Measurements from ENCODE around the gene ZSCAN22. TPM values are rescaled to one million over a fixed set of nuclear protein-coding genes. Genes with fewer than 3 reads are reported as not detected.

The ZSCAN22 gene
- total RNA-seq, 1 experiment from 2014 or later, result 4.0 TPM

DNA sequence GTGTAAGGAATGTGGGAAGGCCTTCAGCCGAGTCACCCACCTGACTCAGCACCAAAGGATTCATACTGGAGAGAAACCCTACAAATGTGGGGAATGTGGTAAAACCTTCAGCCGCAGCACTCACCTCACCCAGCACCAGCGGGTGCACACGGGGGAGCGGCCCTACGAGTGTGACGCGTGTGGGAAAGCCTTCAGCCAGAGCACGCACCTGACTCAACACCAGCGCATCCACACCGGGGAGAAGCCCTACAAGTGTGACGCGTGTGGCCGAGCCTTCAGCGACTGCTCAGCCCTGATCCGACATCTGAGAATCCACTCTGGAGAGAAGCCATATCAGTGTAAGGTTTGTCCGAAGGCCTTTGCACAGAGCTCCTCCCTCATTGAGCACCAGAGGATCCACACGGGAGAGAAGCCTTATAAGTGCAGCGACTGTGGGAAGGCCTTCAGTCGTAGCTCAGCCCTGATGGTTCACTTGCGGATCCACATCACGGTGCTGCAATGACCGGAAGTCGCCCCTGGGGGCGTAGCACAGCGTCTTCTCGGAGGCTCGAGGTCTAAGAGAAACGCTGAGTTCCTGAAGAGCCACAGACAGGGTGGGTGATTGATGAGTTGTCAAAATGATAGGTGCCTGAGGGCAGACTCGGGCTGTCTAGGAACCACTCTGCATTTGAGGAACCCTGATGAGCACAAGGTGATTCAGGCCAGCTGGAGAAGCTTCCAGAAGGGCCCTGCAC is 12.2 kb downstream of the ZSCAN22 start:
- H2AFZ ChIP-seq (ENCODE audit: low read length), result no peak overlapping the region
- H3K4me2 ChIP-seq (ENCODE audit: low read length), result no peak overlapping the region
- BruUV-seq (replicated peaks), result no TSS peak
- H3K27me3 ChIP-seq (ENCODE audit: low read length), result no peaks in the 10 kb centered on the region
- H3K4me1 ChIP-seq (ENCODE audit: insufficient read depth, low read length), result no peaks in the 10 kb centered on the region
- H3K27ac ChIP-seq (ENCODE audit: low read length), result no peak overlapping the region
- no peaks in the 10 kb centered on the region for H4K20me1 ChIP-seq (ENCODE audit: low read length)
- DNase-seq (peak; percentile 38), ATAC-seq (no peak; the same call in 1 of the 2 replicates)
- no peaks in the 10 kb centered on the region for H3K79me2 ChIP-seq (ENCODE audit: low read length)
- TF ChIP-seq EZH2 (IDR thresholded peaks at IDR 0.05; ENCODE audit: low read length, unreplicated experiment) (no peak), EZH2phosphoT487 (IDR thresholded peaks at IDR 0.05; ENCODE audit: borderline replicate concordance, low read length) (no peak)
- TF ChIP-seq, protein P1, sequence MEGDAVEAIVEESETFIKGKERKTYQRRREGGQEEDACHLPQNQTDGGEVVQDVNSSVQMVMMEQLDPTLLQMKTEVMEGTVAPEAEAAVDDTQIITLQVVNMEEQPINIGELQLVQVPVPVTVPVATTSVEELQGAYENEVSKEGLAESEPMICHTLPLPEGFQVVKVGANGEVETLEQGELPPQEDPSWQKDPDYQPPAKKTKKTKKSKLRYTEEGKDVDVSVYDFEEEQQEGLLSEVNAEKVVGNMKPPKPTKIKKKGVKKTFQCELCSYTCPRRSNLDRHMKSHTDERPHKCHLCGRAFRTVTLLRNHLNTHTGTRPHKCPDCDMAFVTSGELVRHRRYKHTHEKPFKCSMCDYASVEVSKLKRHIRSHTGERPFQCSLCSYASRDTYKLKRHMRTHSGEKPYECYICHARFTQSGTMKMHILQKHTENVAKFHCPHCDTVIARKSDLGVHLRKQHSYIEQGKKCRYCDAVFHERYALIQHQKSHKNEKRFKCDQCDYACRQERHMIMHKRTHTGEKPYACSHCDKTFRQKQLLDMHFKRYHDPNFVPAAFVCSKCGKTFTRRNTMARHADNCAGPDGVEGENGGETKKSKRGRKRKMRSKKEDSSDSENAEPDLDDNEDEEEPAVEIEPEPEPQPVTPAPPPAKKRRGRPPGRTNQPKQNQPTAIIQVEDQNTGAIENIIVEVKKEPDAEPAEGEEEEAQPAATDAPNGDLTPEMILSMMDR (conservative IDR thresholded peaks at IDR 0.05; ENCODE audit: low read depth, low read length), result no peak
- no peaks in the 10 kb centered on the region for H3K9me2 ChIP-seq (replicated peaks; ENCODE audit: low read length)
- ChIA-PET CTCF (no interaction called here), POLR2A (ENCODE audit: unreplicated experiment) (no interaction called here)
- intact Hi-C loops (cut with micrococcal nuclease), result no loop called here
- no peaks in the 10 kb centered on the region for H3F3A ChIP-seq (ENCODE audit: low read length, unreplicated experiment)
- peaks cover 40% of the 10 kb centered on the region for H3K36me3 ChIP-seq (ENCODE audit: low read depth, low read length)
- H3K9ac ChIP-seq (ENCODE audit: low read length), result no peak overlapping the region
- H3K4me3 ChIP-seq (ENCODE audit: low read length), result no peak overlapping the region
- no peaks in the 10 kb centered on the region; the same call in 1 of the 2 replicates for H3K9me3 ChIP-seq (ENCODE audit: low read length)

DNA sequence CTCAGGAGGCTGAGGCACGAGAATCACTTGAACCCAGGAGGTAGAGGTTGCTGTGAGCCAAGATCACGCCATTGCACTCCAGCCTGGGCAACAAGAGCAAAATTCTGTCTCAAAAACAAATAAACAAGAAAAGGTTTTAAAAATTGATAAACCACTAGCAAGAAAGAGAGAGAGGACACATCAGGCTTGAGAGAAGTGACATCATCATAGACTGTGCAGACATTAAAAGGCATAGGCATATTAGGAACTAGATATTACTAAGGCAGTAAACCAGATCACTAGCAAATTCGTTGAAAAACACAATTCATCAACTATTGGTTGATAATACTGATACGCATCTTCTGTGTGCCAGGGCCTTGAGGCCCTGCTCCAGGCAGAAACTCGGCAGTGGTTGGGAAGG is 18.8 kb downstream of the ZSCAN22 start:
- H3K4me3 ChIP-seq (ENCODE audit: low read length), result no peak overlapping the region
- H3K79me2 ChIP-seq (ENCODE audit: low read length), result no peaks in the 10 kb centered on the region
- intact Hi-C loops (cut with micrococcal nuclease), result no loop called here
- TF ChIP-seq, protein P1 (conservative IDR thresholded peaks at IDR 0.05; ENCODE audit: low read depth, low read length), result no peak
- no peak for TF ChIP-seq EZH2phosphoT487 (IDR thresholded peaks at IDR 0.05; ENCODE audit: borderline replicate concordance, low read length)
- no peak for TF ChIP-seq EZH2 (IDR thresholded peaks at IDR 0.05; ENCODE audit: low read length, unreplicated experiment)
- no peaks in the 10 kb centered on the region for H3K36me3 ChIP-seq (ENCODE audit: low read depth, low read length)
- DNase-seq, result no peak
- no peak for ATAC-seq
- ChIA-PET CTCF (no interaction called here), POLR2A (ENCODE audit: unreplicated experiment) (no interaction called here)
- no peak overlapping the region for H3K27ac ChIP-seq (ENCODE audit: low read length)
- no peaks in the 10 kb centered on the region for H3K4me1 ChIP-seq (ENCODE audit: insufficient read depth, low read length)
- BruUV-seq (replicated peaks), result no TSS peak
- H3K4me2 ChIP-seq (ENCODE audit: low read length), result no peak overlapping the region
- no peaks in the 10 kb centered on the region for H3F3A ChIP-seq (ENCODE audit: low read length, unreplicated experiment)
- no peaks in the 10 kb centered on the region for H4K20me1 ChIP-seq (ENCODE audit: low read length)
- H3K9me2 ChIP-seq (replicated peaks; ENCODE audit: low read length), result no peaks in the 10 kb centered on the region
- H3K27me3 ChIP-seq (ENCODE audit: low read length), result peaks cover 20% of the 10 kb centered on the region
- no peak overlapping the region for H2AFZ ChIP-seq (ENCODE audit: low read length)
- H3K9ac ChIP-seq (ENCODE audit: low read length), result no peak overlapping the region
- H3K9me3 ChIP-seq (ENCODE audit: low read length), result no peaks in the 10 kb centered on the region

Data from PC-3 (cell line).